DND-41 (cell line): ENCODE results near the gene EPHB2.

Experiments
- ATAC-seq: fragments of 200-7000 bp; cut with Tn5 transposase; 3 replicates; pipeline ENCODE4 v1.9.1; 2021; ENCODE audit warnings: low read depth; ENCODE audit not compliant: insufficient read depth
- DNase-seq: peaks from one replicate; pipeline ENCODE4 v3.0.0-alpha.2; 2020
- H2AFZ ChIP-seq: 2 replicates; pipeline ENCODE4 v1.6.0; 2012; ENCODE audit warnings: low read depth, low read length
- H3K27ac ChIP-seq: 2 replicates; pipeline ENCODE4 v1.5.1; 2012; ENCODE audit warnings: low read length, inconsistent platforms
- H3K27me3 ChIP-seq: fragments of 200-600 bp; sonication (generic); 2 replicates; pipeline ENCODE4 v1.6.0; 2012; ENCODE audit warnings: low read length, mild to moderate bottlenecking, inconsistent platforms; ENCODE audit not compliant: insufficient read depth, poor library complexity
- H3K36me3 ChIP-seq: 2 replicates; pipeline ENCODE4 v1.5.1; 2012; ENCODE audit warnings: low read length, inconsistent platforms; ENCODE audit not compliant: insufficient read depth
- H3K4me1 ChIP-seq: 2 replicates; pipeline ENCODE4 v1.5.1; 2012; ENCODE audit warnings: mild to moderate bottlenecking, low read length; ENCODE audit not compliant: insufficient read depth
- H3K4me2 ChIP-seq: 2 replicates; pipeline ENCODE4 v1.6.0; 2012; ENCODE audit warnings: mild to moderate bottlenecking, moderate library complexity, low read length, inconsistent platforms; ENCODE audit not compliant: insufficient read depth
- H3K4me3 ChIP-seq, 2 experiments: fragments of 200-600 bp in 1 of 2; shearing (Covaris generic) in 1 of 2; 2 replicates each; pipeline ENCODE4 v1.5.1; 2012 to 2016; ENCODE audit warnings: inconsistent platforms in 2 of 2, low read length in 2 of 2, mild to moderate bottlenecking in 2 of 2, low read depth in 1 of 2, moderate library complexity in 1 of 2
- H3K79me2 ChIP-seq: 2 replicates; pipeline ENCODE4 v1.6.0; 2012; ENCODE audit warnings: low read length, inconsistent platforms; ENCODE audit not compliant: insufficient read depth
- H3K9ac ChIP-seq: 2 replicates; pipeline ENCODE4 v1.6.0; 2012; ENCODE audit warnings: low read depth, mild to moderate bottlenecking, inconsistent platforms, low read length, moderate library complexity
- H3K9me3 ChIP-seq: 2 replicates; pipeline ENCODE4 v1.5.1; 2012; ENCODE audit warnings: low read length, moderate library complexity, mild to moderate bottlenecking, inconsistent platforms; ENCODE audit not compliant: insufficient read depth, severe bottlenecking
- H4K20me1 ChIP-seq: 2 replicates; pipeline ENCODE4 v1.6.0; 2012; ENCODE audit warnings: low read length; ENCODE audit not compliant: insufficient read depth
- CTCF ChIP-seq: IDR thresholded peaks from 2 replicates; pipeline ENCODE4 v1.5.1; 2012; ENCODE audit warnings: borderline replicate concordance, low read length, moderate library complexity, mild to moderate bottlenecking; ENCODE audit not compliant: poor library complexity, severe bottlenecking; ENCODE audit errors: extremely low read depth
- EZH2 ChIP-seq: IDR thresholded peaks from 3 replicates; pipeline ENCODE4 v1.6.1; 2012; ENCODE audit warnings: borderline replicate concordance, low read depth, mild to moderate bottlenecking, moderate library complexity, low read length, inconsistent platforms; ENCODE audit not compliant: severe bottlenecking

The EPHB2 gene

GRCh38 chr1:22747021-22747734 is 36.5 kb downstream of the EPHB2 start:
- H3K27ac ChIP-seq = no peak overlapping the region
- no peaks in the 10 kb centered on the region for H3K27me3 ChIP-seq
- no peak overlapping the region for H3K4me3 ChIP-seq
- no peaks in the 10 kb centered on the region for H3K4me1 ChIP-seq
- DNase-seq (no peak), ATAC-seq (no peak)
- no peak overlapping the region for H3K4me2 ChIP-seq
- H3K36me3 ChIP-seq = no peaks in the 10 kb centered on the region
- no peaks in the 10 kb centered on the region for H3K79me2 ChIP-seq
- no peak for TF ChIP-seq CTCF
- TF ChIP-seq EZH2 = no peak
- H3K9ac ChIP-seq = no peak overlapping the region
- no peaks in the 10 kb centered on the region for H3K9me3 ChIP-seq
- H2AFZ ChIP-seq = no peak overlapping the region
- H4K20me1 ChIP-seq = peaks cover 4% of the 10 kb centered on the region

- no peak for DNase-seq
- H3K9me3 ChIP-seq = no peaks in the 10 kb centered on the region
- H4K20me1 ChIP-seq = peaks cover 4% of the 10 kb centered on the region
- no peak overlapping the region for H3K9ac ChIP-seq
- no peak overlapping the region for H3K4me3 ChIP-seq
- H3K79me2 ChIP-seq = no peaks in the 10 kb centered on the region
- no peaks in the 10 kb centered on the region for H3K36me3 ChIP-seq
- H3K4me1 ChIP-seq = no peaks in the 10 kb centered on the region
- H2AFZ ChIP-seq = no peak overlapping the region
- H3K4me2 ChIP-seq = no peak overlapping the region
- TF ChIP-seq CTCF = no peak
- TF ChIP-seq EZH2 = no peak
- no peaks in the 10 kb centered on the region for H3K27me3 ChIP-seq
- no peak overlapping the region for H3K27ac ChIP-seq
- no peak for ATAC-seq
Measured at GRCh38 chr1:22747735-22748073, 37.1 kb downstream of the EPHB2 start.

- H3K27me3 ChIP-seq = no peaks in the 10 kb centered on the region
- no peak overlapping the region for H3K4me3 ChIP-seq
- no peaks in the 10 kb centered on the region for H3K9me3 ChIP-seq
- H3K4me2 ChIP-seq = no peak overlapping the region
- no peak for DNase-seq
- no peak overlapping the region for H2AFZ ChIP-seq
- TF ChIP-seq CTCF = no peak
- TF ChIP-seq EZH2 = no peak
- ATAC-seq = no peak
- no peaks in the 10 kb centered on the region for H3K36me3 ChIP-seq
- H3K79me2 ChIP-seq = no peaks in the 10 kb centered on the region
- peaks cover 4% of the 10 kb centered on the region; the same call in 1 of the 2 replicates for H4K20me1 ChIP-seq
- H3K4me1 ChIP-seq = no peaks in the 10 kb centered on the region
- H3K9ac ChIP-seq = no peak overlapping the region
- no peak overlapping the region for H3K27ac ChIP-seq
Measured at GRCh38 chr1:22749503-22749902, 38.9 kb downstream of the EPHB2 start.
